Inflammatory macrophage (primary cell): ENCODE data around the gene PIAS1.
A peak's percentile ranks its signal among the peaks of the same experiment; 100 is the strongest.
"Not testable (repeated sequence)": the region's sequence is repeated elsewhere in the genome, so short reads cannot be mapped to it uniquely, and the experiment has no call there.

Experiments used
- DNase-seq, 2 donors: peaks; one replicate each; pipeline ENCODE4 v3.0.0-alpha.2; 2020 to 2022
- total RNA-seq, 18 experiments: gene quantifications; one replicate each; lab custom pipeline; 2026; ENCODE audit warnings: mixed read lengths in 6 of 18, inconsistent platforms in 2 of 18; lab: John Stamatoyannopoulos, UW

PIAS1 gene
- total RNA-seq = 22.3 to 157 (median 59.8) reads per million in 18 experiments

GRCh38 chr15:68053701-68054627, at the start of gene PIAS1:
TSS of gene PIAS1 (plus strand) at chr15:68054315. CDS start at chr15:68054327, 12 bp downstream.
- DNase-seq = peak; percentile 95

GRCh38 chr15:68007642-68008041, 46.5 kb upstream of the PIAS1 start:
- DNase-seq = not testable (repeated sequence)

DNA sequence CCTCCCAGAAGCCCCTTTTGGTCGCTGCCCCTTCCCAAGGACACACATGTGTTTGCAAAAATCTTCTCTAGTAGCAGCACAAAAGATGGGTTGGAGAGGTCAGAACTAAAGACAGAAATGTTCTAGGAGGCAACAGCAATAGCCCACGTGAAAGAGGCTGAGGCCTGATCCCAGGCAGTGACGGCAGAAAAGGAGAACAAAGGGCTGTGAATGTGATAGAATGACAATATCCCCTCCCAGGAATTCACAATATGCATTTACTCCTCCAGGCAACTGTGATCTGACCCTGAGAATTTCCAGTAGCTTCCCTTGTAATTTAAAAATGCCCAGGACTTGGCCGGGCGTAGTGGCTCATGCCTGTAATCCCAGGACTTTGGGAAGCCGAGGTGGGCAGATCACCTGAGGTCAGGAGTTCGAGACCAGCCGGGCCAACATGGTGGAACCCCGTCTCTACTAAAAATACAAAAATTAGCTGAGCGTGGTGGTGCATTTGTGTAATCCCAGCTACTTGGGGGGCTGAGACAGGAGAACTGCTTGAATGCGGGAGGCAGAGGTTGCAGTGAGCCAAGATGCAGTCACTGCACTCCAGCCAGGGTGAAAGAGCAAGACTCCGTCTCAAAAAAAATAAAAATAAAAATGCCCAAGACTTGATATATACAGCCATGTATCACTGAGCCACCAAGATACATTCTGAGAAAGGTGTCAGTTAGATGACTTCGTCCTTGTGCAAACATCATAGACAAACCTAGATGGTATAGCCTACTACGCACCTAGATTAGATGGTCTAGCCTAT, 43.6 kb upstream of the PIAS1 start:
- peak; percentile 21 to 45 for DNase-seq

GRCh38 chr15:68012911-68013310, 41.2 kb upstream of the PIAS1 start:
- no peak for DNase-seq

- DNase-seq = no peak
Observed at GRCh38 chr15:68014219-68014618, 39.9 kb upstream of the PIAS1 start.

DNA sequence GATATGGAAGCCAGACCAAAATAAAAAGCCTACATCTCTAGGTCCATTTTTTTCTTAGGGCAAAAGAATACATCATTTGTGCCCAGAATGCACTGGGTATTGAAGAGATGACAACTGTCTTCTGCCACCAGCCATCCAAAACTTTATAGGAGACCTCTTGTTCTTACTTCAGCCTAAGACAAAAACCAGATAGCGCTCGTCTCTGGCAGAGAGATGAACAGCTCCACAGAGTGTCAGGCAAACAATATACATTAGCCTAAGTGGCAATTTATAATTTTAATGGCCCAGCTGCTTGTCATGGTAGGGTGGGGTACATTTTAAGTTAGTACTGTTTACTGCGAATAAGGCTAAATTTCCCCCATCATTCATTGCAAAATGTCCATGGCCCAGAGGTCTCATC, 38.9 kb upstream of the PIAS1 start:
- no peak for DNase-seq

GRCh38 chr15:68017201-68017600, 36.9 kb upstream of the PIAS1 start:
- DNase-seq = no peak

DNA sequence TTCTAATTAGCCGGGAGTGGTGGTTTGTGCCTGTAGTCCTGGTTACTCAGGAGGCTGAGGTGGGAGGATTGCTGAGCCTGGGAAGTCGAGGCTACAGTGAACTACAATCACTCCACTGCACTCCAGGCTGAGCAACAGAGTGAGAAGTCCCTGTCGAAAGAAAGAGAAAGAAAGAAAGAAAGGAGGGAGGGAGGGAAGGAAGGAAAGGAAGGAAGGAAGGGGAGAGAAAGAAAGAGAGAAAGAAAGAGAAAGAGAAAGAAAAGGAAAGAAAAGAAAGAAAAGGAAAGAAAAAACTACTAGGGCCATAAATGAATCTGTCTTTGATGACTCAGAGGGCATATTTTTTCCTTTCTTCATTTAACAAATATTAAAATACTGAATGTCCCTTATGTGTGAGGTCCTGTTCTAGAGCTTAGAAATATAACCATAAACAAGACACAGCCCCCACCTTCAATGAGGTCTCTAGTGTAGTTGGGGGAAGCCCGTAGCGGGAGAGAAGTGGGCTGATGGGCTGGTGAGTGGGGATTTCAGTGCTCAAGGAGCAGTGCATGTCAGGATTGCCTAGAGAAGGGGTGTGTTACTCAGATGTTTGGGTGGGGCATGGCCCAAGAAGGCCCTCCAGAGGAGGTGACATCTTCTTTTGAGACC, 35.2 kb upstream of the PIAS1 start:
- no peak for DNase-seq

- no peak for DNase-seq
Observed at GRCh38 chr15:68019814-68020525, 34.1 kb upstream of the PIAS1 start.

DNA sequence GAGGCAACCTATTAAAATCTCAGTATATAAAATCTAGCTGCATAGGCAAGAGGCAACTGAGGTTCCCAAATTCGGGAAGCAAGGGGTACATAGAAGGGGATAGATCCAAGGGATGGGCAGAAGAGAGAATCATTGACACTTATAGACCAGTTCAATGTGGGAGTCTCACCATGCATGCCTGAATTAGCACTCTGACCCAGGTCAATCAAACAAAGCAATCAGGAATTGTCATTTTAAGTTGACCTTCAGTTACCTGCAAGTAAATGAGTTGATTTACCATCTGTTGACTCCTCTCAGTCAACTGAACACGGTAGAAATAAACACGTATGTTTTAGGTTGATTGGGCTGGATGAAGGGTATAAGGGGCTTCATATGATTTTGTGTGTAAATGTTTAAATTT, 33.4 kb upstream of the PIAS1 start:
- DNase-seq = no peak

DNA sequence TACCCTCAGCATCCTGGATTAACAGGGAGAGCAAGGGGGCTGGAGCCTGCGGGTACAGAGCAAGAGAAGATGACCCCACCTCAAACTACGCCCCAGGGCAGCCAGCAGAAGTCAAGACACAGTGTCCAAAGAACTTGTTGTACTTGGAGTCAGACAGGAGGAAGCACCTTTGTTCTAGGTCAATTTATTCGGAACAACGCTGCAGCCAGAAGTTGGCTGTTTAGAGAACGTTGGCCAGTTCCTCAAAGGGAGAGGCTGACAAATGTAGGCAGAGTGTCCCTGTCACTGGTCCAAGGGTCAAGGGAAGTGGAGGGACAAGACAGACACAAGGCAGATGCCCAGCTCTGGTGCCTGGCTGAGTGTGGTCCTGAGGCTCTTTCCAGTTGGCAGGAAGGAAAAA, 32.1 kb upstream of the PIAS1 start:
- peak; percentile 60 to 77 for DNase-seq

DNA sequence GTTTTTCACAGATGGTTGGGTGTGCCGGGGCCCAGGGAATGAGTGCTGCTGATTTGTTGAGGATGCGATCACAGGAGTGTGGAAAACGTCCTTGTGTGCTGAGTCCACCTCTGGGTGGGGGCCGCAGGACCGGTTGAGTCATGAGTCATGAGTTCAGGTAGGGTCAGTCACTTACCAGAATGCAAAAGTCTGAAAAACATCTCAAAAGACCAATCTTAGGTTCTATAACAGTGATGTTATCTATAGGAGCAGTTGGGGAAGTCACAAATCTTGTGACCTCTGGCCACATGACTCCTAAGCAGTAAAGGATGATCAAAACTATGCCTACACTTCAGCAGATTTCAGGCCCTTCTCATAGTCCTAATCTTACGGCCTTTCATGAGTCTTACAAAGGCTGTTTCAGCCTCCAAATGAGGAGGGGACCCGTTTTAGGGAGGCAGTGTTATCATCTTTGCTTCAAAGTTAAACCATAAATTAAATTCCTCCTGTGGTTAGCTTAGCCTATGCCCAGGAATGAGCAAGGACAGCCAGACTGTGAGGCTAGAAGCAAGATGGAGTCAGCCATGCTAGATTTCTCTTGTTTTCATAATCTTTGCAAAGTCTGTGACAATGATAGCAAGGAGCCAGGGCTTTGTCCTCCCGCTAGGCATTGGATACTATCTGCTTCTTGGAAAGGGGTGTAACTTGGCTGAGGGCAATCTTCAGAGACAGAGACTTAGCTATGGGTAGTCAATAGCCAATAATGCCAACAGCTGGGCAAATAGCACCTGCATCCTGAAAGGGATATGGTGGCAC, 30.6 kb upstream of the PIAS1 start:
- peak; percentile 41 to 70 for DNase-seq

- DNase-seq = no peak
Observed at GRCh38 chr15:68025835-68026424, 28.2 kb upstream of the PIAS1 start.

GRCh38 chr15:68027388-68027787, 26.7 kb upstream of the PIAS1 start:
- DNase-seq = no peak

DNA sequence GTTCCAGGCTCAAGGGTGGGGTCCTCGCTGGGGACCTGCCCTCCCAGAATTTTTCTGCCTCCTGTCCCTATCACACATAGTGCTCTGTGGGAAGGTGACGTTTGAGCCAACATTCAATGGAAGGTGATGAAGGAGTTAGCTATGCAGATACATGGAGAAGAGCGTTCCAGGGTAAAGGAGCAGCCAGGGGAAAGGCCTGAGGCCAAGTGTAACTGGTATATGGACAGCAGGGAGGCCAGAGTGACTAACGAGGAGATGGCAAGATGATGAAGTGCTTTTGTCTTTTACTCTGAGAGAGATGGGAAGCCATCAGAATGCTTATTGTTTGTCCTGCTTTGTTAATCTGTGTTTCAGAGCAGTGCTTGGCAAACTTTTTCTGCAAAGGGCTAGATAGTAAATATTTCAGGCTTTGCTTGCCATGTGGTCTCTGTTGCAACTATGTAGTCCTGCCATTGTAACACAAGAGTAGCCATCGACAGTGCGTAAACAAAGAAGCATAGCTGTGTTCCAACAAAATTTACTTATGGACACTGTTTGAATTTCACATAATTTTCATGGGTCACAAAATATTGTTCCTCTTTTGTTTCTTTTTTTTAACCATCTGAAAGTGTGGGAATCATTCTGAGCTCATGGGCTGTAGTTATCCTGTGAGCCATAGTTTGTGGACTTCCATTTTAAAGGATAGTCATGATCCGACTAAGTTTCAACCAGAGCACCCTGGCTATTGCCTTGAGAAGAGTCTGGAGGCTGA, 25.8 kb upstream of the PIAS1 start:
- peak; percentile 11 to 30 for DNase-seq

DNA sequence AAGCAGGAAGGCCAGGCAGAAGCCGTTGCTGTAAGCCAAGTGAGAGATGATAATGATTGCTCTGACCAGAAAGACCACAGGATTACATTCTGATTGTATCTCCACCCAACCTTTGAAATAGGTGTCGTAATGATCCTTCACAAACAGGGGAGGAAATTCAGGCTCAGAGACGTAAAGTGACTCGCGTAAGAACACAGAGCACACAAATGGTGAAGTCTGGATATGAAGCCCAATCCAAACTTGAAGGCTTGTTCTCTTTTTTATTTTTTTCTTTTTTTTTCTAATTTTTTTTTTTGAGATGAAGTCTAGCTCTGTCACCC, 25.3 kb upstream of the PIAS1 start:
- no peak for DNase-seq

DNA sequence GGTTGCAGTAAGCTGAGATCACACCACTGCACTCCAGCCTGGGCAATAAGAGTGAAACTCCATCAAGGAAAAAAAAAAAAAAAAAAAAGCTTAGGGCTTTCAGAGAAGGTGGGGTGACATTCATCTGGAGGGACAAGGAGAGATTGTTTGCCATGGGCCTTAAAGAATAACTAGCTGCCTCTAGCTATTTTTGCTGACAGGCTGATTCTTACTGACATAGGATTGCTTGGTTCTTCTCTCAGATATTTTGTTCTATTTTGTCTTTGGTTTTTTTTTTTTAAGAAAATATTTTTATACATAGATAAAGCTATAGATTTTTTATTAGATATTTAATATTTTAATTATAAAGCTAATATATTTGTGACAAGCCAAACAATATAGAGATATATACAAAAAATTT, 24.2 kb upstream of the PIAS1 start:
- no peak for DNase-seq

DNA sequence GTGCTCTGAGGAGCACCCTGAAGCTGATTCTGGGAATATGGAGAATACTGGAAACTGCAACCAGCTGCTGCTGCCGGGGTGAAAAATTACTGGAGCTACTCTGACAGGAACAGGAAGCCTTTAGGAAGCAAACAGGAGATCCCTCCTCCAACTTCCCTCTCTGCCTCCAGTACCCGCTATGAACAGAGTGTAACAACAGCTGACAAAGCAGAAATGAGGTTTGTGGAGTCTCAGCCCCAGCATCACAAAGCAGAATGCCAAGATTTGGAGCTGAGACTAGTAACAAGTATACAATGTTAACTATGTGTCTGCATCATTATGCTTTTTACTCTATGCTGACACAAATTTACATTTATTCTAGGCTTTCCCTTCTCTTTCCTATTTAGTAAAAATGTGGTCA, 22.7 kb upstream of the PIAS1 start:
- peak; percentile 62 to 66 for DNase-seq

DNA sequence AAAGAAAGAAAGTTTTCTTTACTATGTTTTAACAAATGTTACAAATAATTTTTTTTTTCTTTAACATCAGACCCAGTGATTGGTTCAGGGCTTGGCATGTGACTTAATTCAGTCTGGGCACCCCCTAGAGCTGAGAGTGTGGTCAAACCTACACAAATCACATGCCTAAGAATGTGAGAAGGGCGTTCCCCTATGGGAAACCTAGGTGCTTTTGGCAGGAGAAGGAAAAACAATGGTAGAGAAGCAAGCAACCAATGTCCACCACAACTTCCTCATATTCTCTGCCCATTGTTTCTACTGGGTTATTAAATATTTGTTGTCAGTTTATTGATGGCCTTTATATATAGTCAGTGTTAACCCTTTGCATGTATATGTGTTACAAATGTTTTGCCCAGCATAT, 21.4 kb upstream of the PIAS1 start:
- peak; percentile 55 to 65 for DNase-seq

DNA sequence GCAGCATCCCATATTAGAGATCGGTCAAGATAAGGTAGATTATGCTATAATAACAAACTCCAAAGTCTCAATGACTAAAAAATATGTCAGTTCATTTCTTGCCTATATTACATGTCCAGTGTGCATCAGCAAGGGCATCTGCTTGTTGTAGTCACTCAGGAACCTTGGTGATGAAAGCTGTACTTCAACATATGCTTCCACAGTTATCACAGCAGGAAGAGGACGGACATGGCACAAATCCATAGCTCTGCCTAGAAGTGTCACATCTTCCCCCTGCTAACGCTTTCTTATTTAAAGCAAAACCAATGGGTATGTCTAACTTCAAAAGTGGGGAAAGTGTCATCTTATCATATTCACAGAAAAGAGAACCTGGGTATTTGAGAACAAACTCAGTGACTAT, 20.0 kb upstream of the PIAS1 start:
- no peak for DNase-seq
